Pons (tissue), 1 donor: ENCODE results near the gene RPS6KA5.
"Not testable (repeated sequence)": the region's sequence is repeated elsewhere in the genome, so short reads cannot be mapped to it uniquely, and the experiment has no call there.

Experiments used
- DNase-seq: peaks from one replicate; pipeline ENCODE4 v3.0.0-alpha.2; 2016; ENCODE audit warnings: low spot score

RPS6KA5 gene

GRCh38 chr14:91065266-91065665 is 4.8 kb upstream of the RPS6KA5 start:
- no peak for DNase-seq

- no peak for DNase-seq
Measured at GRCh38 chr14:91063119-91063518, 2.7 kb upstream of the RPS6KA5 start.

- DNase-seq: no peak
Measured at GRCh38 chr14:91062600-91062999, 2.2 kb upstream of the RPS6KA5 start.

GRCh38 chr14:91061056-91061887 is 831 bp upstream of the RPS6KA5 start:
- DNase-seq: no peak

GRCh38 chr14:91059576-91060350 is 678 bp downstream of the RPS6KA5 start:
- DNase-seq: peak; percentile 47

GRCh38 chr14:91058042-91058581 is 2.3 kb downstream of the RPS6KA5 start:
- DNase-seq: peak; percentile 63

- DNase-seq: no peak
Measured at GRCh38 chr14:91056361-91056760, 4.1 kb downstream of the RPS6KA5 start.

GRCh38 chr14:91055016-91055415 is 5.4 kb downstream of the RPS6KA5 start:
- DNase-seq: no peak

- DNase-seq: no peak
Measured at GRCh38 chr14:91048676-91049075, 11.8 kb downstream of the RPS6KA5 start.

- no peak for DNase-seq
Measured at GRCh38 chr14:91048265-91048664, 12.2 kb downstream of the RPS6KA5 start.

- DNase-seq: no peak
Measured at GRCh38 chr14:91047174-91047753, 13.2 kb downstream of the RPS6KA5 start.

GRCh38 chr14:91046488-91047072 is 13.9 kb downstream of the RPS6KA5 start:
- DNase-seq: no peak

- DNase-seq: no peak
Measured at GRCh38 chr14:91041450-91041849, 19.0 kb downstream of the RPS6KA5 start.

GRCh38 chr14:91040545-91040944 is 19.9 kb downstream of the RPS6KA5 start:
- DNase-seq: no peak

GRCh38 chr14:91038439-91038838 is 22.0 kb downstream of the RPS6KA5 start:
- no peak for DNase-seq

- DNase-seq: no peak
Measured at GRCh38 chr14:91036741-91037469, 23.5 kb downstream of the RPS6KA5 start.

GRCh38 chr14:91035855-91036254 is 24.6 kb downstream of the RPS6KA5 start:
- no peak for DNase-seq

GRCh38 chr14:91034379-91034778 is 26.1 kb downstream of the RPS6KA5 start:
- not testable (repeated sequence) for DNase-seq

- DNase-seq: no peak
Measured at GRCh38 chr14:91032248-91032647, 28.2 kb downstream of the RPS6KA5 start.

GRCh38 chr14:91031666-91032065 is 28.8 kb downstream of the RPS6KA5 start:
- no peak for DNase-seq

- no peak for DNase-seq
Measured at GRCh38 chr14:91029456-91030217, 30.8 kb downstream of the RPS6KA5 start.
